ENCODE data around the gene SH3GLB2.
"Not testable (repeated sequence)": the region's sequence is repeated elsewhere in the genome, so short reads cannot be mapped to it uniquely, and the experiment has no call there.

SH3GLB2 gene

DNA sequence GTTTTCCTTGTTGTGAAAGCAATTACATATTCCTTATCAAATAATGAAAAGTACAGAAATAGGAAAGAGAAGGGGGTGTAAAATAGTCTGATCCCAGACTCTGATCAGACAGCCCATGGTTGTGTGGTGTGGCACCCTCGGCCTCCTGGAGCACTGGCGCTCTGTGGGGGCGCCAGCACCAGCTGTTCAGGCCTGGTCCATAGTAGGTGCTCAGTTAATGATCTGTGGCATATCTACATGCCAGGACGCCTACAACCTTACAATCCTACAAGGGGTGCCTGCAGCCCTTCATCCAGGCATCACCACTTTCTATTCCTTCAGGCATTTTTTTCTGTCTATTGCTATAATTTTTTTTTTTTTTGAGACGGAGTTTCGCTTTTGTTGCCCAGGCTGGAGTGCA is 24.9 kb upstream of the SH3GLB2 start:
- DNase-seq, result no peak

DNA sequence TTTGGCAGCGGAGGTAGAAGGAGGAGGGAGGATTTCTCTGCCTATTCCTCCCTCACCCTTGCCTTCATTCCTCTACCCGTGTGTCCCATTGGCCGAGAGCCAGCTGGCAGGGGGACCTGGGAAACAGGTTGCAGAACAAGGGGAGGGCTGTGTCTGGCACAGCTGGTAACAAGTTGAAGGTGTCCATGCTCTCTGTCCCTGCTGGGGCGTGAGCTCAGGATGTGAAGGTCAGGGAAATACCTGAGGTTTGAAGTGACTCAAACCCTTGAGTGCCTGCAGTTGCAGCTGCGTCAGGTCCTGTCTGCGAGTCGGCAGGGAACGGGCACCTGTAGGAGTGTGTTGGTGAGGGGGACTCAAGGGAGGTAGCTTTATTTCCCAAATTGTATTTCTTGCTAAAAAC is 24.5 kb upstream of the SH3GLB2 start:
- no peak for DNase-seq

GRCh38 chr9:129042016-129042415 is 13.9 kb upstream of the SH3GLB2 start:
- DNase-seq, result no peak

GRCh38 chr9:129040113-129040643 is 12.0 kb upstream of the SH3GLB2 start:
- DNase-seq, result no peak

GRCh38 chr9:129038109-129038852 is 10.2 kb upstream of the SH3GLB2 start:
- no peak for DNase-seq

- DNase-seq, result no peak
Observed at GRCh38 chr9:129037767-129038098, 9.6 kb upstream of the SH3GLB2 start.

DNA sequence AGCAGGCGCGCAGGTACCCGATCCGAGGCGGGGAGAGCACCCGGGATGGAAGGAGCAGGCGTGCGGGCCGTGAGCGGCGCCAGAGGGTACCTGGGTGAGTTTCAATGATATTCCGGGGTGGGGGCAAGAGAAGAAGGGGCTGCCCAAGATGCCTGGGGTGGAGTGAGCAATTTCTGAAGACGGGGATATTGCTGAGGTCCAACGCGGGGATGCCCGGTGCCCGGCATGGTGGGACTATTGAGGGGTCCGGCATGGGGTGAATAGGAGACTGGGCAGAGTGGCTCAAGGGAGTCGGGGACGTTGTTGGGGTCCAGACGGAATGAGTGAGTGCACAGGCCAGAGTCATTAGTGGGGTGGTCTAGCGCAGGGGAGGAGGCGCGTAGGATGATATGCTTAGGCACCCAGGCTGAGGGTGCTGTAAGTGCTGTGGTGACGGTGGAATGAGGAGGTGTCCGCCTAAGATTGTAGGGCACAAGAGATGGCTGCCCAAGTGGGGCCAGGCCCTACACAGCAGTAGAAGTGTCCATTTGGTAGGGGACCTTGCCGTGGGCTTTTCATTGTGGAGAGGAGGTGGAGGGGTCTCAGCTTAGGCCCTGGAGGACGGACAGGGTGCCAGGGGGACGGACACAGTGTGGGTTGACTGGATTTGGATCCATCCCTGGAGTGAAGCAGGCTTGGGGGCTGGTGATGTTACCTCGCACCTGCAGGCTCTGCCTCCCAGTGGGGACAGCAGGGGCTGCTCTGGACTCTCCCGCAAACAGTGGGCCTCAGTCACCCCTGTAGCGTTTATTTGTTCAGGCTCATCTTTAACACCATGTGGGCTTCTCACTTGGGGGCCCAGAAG is 9.0 kb upstream of the SH3GLB2 start:
- no peak for DNase-seq

GRCh38 chr9:129036241-129036922 is 8.3 kb upstream of the SH3GLB2 start, which contains the start of gene MIGA2:
Gene MIGA2 (plus strand): TSS chr9:129036626. CDS start chr9:129040595, 3,969 bp downstream.
- peak; percentile 99 for DNase-seq

- not testable (repeated sequence) for DNase-seq
Observed at GRCh38 chr9:129035838-129036237, 7.7 kb upstream of the SH3GLB2 start.

DNA sequence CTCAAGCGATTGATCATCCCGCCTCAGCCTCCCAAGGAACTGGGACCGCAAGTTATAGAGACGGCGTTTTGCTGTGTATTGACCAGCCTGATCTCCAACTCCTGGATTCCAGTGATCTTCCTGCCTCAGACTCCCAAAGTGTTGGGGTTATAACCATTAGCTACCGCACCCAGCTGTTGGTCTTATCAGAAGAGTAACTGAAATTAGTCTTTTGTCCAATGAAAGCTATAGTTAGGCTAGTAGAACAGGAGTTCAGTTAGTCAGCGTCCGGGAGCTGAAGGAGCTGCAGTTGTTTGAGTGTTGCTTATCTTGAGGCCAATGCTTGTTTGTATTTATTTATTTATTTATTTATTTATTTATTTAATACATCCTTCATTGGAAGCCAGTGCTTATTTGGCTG is 5.1 kb upstream of the SH3GLB2 start:
- peak; percentile 37 for DNase-seq

DNA sequence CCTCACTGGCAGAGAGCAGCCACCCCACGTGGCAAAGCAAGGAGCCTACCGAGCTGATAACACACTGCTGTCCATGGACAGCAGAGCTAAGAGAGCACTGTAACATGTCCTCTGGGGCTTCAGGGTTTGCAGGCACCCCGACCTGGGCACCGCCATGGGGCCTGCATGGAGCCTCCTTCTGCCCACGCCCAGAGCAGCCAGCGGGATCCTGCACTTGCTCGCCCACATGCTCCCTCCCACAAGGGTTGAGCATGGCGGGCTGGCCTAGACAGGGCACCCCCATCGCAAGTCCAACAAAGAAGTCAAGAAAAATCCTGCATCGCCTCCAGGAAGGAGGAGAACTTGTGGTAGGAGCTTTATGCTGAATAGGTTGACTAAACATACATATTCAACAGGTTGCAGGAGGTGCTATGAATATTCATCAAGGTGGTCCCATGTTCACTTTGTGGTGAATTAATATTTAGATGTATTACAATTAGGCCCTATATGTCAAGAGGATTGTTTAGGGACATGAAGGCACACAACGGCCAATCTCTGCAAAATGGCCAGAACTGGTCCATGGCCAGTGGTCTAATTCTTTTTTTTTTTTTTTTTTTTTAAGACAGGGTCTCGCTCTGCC is 4.5 kb upstream of the SH3GLB2 start:
- DNase-seq, result no peak

GRCh38 chr9:129031514-129031913 is 3.4 kb upstream of the SH3GLB2 start:
- no peak for DNase-seq

DNA sequence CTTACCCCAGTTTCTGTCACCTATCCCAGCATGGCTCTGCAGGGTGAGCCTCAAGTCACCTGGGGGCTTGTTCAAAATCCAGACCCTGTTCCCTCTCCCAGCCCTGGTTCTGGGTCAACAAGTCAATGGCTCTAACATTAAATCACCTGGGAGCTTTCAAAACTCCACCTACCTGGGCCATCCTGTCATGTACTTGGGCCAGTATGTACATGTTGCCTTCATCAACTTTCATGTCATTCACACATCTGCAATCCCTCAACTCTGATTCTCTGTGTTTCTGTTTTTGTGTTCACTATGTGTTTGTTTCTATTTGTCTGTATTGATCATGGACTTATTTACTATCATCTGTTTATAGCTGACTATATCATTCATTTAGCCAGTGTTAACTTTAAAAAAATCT is 2.1 kb upstream of the SH3GLB2 start:
- no peak for DNase-seq

GRCh38 chr9:129027685-129028191 is 393 bp downstream of the SH3GLB2 start:
- DNase-seq, result peak; percentile 64

DNA sequence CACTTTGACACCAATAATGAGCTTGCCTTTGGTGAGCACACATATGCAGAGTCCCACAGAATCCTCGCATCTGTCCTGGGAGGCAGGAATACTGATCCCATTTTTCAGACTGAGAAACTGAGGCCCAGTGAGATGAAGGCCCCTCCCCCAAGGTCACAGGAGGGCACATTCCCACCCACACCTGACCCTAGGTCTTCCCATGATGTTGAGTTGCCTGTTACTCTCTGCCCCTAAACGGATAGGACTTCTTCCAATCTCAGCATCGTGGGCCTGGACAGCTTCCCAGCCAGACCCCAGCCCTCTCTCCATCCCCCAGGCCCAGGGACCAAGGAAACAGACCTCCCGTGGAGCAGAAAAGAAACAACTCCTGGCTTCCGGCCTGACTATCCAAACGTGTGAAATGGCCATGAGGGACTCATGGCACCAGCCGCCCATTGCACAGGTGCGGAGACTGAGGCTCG is 877 bp downstream of the SH3GLB2 start:
- DNase-seq, result peak; percentile 43

DNA sequence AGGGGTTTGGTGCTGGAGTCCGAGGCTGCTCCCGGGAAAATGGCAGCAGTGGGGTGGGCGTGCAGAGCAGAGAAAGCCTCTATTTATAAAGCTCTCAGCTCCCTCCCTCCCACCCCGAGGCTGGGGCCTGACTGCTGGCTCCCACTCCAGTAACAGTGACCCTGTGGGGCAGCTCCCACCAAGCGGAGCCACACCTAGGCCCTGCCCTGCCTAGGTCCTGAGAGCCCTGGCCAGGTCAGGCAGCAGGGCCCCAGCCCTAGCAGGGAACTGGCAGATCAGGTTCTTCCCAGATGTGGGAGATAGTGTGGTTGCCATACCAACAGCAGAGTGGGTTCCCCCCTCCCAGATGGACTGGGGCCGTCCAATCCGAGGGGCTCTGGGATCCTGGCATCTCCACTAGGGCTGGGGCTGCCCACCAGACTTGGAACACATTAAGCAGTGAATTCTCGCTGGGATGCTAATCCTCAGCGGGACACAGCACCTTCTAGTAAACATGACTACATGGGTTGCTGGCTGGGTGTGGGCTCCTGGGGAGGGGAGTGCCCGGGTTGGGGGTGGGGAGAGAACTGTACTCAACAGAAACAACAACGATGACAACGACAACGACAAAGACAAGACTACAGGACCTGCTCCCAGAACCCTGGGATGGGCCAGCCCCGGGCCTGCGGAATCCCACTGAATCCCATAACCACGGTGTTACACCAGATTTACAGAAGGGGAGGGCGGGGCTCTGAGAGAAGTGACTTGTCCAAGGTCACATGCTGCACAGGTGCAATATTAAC is 1.5 kb downstream of the SH3GLB2 start:
- DNase-seq, result peak; percentile 8

GRCh38 chr9:129023908-129024233 is 4.3 kb downstream of the SH3GLB2 start:
- no peak for DNase-seq

- DNase-seq, result peak; percentile 50
Observed at GRCh38 chr9:129023036-129023907, 4.9 kb downstream of the SH3GLB2 start.

DNA sequence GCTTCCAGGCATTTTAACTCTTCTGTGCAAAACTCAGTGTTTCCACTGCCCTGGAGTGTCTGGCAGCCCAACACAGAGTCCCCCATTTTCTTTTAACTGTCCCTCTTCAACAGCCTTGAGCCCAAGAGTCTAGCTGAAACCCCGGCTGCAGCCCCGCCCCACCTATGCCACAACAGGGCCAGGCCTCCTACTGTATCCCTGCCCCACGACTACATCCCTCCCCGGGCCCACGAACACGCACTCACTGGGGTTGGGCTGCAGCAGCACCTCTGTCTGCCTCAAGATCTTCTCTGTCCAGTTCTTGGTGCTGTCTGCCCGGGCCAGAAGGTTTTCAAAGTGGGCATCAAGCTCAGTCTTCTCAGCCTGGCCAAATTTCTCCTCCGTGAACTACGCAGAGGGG is 6.1 kb downstream of the SH3GLB2 start:
- no peak for DNase-seq

DNA sequence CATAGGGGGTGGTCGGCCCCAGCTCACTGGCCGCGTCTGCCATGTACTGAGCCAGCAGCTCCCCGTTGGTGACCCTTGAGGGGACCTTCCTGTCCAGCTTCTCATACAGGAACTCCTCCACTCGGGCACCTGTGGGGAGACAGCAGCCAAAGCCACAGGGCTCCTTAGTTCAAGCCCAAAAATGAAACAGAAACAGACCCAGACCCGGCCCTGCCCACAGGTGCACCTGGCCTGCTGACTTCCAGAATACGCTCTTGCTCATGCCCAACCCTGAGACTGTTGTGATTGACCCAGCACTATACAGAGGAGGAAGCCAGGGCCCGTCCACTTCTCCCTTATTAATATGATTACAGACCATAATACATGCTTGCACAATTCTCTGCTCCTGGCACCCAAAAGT is 7.0 kb downstream of the SH3GLB2 start:
- no peak for DNase-seq

DNA sequence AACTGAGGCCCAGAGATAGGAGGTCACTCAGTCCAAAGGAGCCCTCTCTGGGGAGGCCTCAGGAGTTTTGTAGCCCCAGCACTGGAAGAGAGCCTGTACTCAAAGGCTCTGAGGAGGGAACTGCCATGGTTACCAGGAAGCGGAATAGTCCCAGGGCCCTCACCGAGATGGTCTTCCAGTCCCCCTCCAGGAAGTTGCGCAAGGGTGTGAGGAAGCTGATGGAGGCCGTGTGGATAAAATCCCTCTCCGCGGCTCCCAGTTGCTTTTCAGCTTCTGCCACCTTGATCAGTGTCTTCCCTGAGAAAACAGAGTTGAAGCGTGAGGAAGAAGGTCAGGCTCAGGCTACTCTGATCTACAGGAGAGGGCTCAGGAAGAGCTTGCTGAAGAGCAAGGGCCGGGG is 13.5 kb downstream of the SH3GLB2 start:
- no peak for DNase-seq
